HepG2 (cell line): ENCODE data around the gene LTBR. TPM values are rescaled to one million over a fixed set of nuclear protein-coding genes. Genes with fewer than 3 reads are reported as not detected.

ENCODE experiments used
- ADNP ChIP-seq: sonication (generic); formaldehyde crosslinking; IDR thresholded peaks from 2 replicates; pipeline ENCODE4 v1.4.0; 2020; ENCODE audit warnings: missing genetic modification reagents
- BRD4 ChIP-seq: sonication (generic); formaldehyde crosslinking; IDR thresholded peaks from 2 replicates; pipeline ENCODE4 v1.4.0; 2020; ENCODE audit warnings: missing genetic modification reagents
- CEBPG ChIP-seq: IDR thresholded peaks from 2 replicates; pipeline ENCODE4 v1.6.1; 2016
- FOSL1 ChIP-seq: sonication (generic); formaldehyde crosslinking; IDR thresholded peaks from 2 replicates; pipeline ENCODE4 v1.9.0; 2021; ENCODE audit warnings: missing genetic modification reagents, borderline replicate concordance
- FOSL2 ChIP-seq: sonication (generic); formaldehyde crosslinking; IDR thresholded peaks from 2 replicates; pipeline ENCODE4 v1.4.0; 2020; ENCODE audit warnings: missing genetic modification reagents
- HDAC1 ChIP-seq: sonication (generic); formaldehyde crosslinking; IDR thresholded peaks from 2 replicates; pipeline ENCODE4 v1.5.1; 2020; ENCODE audit warnings: mild to moderate bottlenecking, missing genetic modification reagents
- NR2F6 ChIP-seq, 2 experiments: IDR thresholded peaks; 2 replicates each; pipeline ENCODE4 v1.6.1; 2016; ENCODE audit warnings: antibody characterized with exemption in 1 of 2, mild to moderate bottlenecking in 1 of 2
- RARA ChIP-seq: IDR thresholded peaks from 2 replicates; pipeline ENCODE4 v1.6.1; 2016; ENCODE audit warnings: missing genetic modification reagents, missing compliant biosample characterization
- RCOR2 ChIP-seq: IDR thresholded peaks from 2 replicates; pipeline ENCODE4 v1.6.1; 2016; ENCODE audit warnings: missing biosample characterization, missing genetic modification reagents
- SAP130 ChIP-seq: IDR thresholded peaks from 2 replicates; pipeline ENCODE4 v1.6.1; 2016; ENCODE audit warnings: low read depth
- STAG1 ChIP-seq: sonication (generic); formaldehyde crosslinking; IDR thresholded peaks from 2 replicates; pipeline ENCODE4 v1.4.0; 2020; ENCODE audit warnings: missing genetic modification reagents
- ZNF572 ChIP-seq: sonication (generic); formaldehyde crosslinking; IDR thresholded peaks from 2 replicates; pipeline ENCODE4 v1.5.1; 2020; ENCODE audit warnings: mild to moderate bottlenecking, missing genetic modification reagents
- ZNF619 ChIP-seq: sonication (generic); formaldehyde crosslinking; IDR thresholded peaks from 2 replicates; pipeline ENCODE4 v1.4.0; 2020; ENCODE audit warnings: mild to moderate bottlenecking, missing genetic modification reagents
- ZZZ3 ChIP-seq: sonication (generic); formaldehyde crosslinking; IDR thresholded peaks from 2 replicates; pipeline ENCODE4 v1.4.0; 2020; ENCODE audit warnings: missing genetic modification reagents, mild to moderate bottlenecking, borderline replicate concordance
- polyA plus RNA-seq, 8 experiments: library from polyadenylated mRNA; depleted of rRNA in 3 of 8; stranded (reverse) in 7 of 8; unstranded in 1 of 8; fragments of >200 nt; fragmentation: Illumina TruSeq in 4 of 8; extraction: Trizol in 4 of 8; gene quantifications; 2 replicates each; pipeline versions ENCODE4 v1.2.1 to v1.2.3, GENCODE V29; 2011 to 2016; ENCODE audit warnings: low read depth in 4 of 8, missing spikeins in 1 of 8, mixed read lengths in 1 of 8; ENCODE audit not compliant: insufficient read depth in 1 of 8
- total RNA-seq, 5 experiments: library from RNA; depleted of rRNA; stranded (reverse); fragments of >200 nt; fragmentation: Illumina TruSeq; extraction: Trizol; gene quantifications; 2 replicates each; pipeline ENCODE4 v1.2.3, GENCODE V29; 2016; ENCODE audit warnings: low read depth in 1 of 5
- TF ChIP-seq, protein P1 (sequence below): sonication (generic); formaldehyde crosslinking; IDR thresholded peaks from 2 replicates; pipeline ENCODE4 v1.5.0; 2020; ENCODE audit warnings: mild to moderate bottlenecking, missing genetic modification reagents, borderline replicate concordance
- TF ChIP-seq, protein P2 (sequence below): sonication (generic); formaldehyde crosslinking; IDR thresholded peaks from 2 replicates; pipeline ENCODE4 v1.4.0; 2020; ENCODE audit warnings: mild to moderate bottlenecking, missing genetic modification reagents
- TF ChIP-seq, protein P3 (sequence below): sonication (generic); formaldehyde crosslinking; IDR thresholded peaks from 2 replicates; pipeline ENCODE4 v1.4.0; 2020; ENCODE audit warnings: missing genetic modification reagents, borderline replicate concordance
- TF ChIP-seq, protein P4 (sequence below): sonication (generic); formaldehyde crosslinking; IDR thresholded peaks from 2 replicates; pipeline ENCODE4 v1.4.0; 2020; ENCODE audit warnings: missing genetic modification reagents
- TF ChIP-seq, protein P5 (sequence below): sonication (generic); formaldehyde crosslinking; IDR thresholded peaks from 2 replicates; pipeline ENCODE4 v1.5.0; 2020; ENCODE audit warnings: mild to moderate bottlenecking, missing genetic modification reagents

LTBR gene
- total and polyA plus RNA-seq, 2 of the 13 experiments (the other 11 are each of a cell fraction or from before 2014, with no cell fraction given): 31.4 to 34.8 TPM

DNA sequence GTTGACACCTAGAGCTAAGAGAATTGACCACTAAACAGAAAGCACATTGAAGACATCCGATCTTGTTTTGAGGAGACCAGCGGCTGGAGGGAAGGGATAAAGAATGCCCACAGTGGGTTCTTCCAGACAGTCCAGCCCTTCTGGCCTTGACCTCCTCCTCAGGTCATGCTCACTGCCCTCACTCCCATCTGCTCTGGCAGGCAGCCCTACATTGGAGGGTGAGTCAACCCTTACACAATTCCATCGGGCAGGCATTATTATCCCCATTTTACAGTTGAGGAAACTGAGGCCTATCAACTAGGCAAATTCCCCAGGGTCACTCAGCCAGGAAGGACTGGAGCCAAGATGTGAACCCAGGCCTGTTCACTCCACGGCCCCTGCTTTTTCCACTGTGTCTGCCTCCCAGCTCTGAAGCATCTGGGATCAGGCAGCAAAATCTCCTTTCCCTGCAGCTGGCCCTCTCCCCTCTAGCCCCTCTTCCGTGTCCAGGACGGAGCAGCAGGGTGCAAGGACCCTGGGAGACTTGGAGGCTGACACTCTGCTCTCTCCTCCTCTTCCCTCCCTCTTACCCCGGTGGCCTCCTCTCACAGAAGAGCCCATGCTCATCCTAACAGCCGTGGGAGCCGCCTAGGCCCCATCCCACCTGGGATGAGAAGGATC is 13.9 kb upstream of the LTBR start (continued):
- TF ChIP-seq, protein P1, sequence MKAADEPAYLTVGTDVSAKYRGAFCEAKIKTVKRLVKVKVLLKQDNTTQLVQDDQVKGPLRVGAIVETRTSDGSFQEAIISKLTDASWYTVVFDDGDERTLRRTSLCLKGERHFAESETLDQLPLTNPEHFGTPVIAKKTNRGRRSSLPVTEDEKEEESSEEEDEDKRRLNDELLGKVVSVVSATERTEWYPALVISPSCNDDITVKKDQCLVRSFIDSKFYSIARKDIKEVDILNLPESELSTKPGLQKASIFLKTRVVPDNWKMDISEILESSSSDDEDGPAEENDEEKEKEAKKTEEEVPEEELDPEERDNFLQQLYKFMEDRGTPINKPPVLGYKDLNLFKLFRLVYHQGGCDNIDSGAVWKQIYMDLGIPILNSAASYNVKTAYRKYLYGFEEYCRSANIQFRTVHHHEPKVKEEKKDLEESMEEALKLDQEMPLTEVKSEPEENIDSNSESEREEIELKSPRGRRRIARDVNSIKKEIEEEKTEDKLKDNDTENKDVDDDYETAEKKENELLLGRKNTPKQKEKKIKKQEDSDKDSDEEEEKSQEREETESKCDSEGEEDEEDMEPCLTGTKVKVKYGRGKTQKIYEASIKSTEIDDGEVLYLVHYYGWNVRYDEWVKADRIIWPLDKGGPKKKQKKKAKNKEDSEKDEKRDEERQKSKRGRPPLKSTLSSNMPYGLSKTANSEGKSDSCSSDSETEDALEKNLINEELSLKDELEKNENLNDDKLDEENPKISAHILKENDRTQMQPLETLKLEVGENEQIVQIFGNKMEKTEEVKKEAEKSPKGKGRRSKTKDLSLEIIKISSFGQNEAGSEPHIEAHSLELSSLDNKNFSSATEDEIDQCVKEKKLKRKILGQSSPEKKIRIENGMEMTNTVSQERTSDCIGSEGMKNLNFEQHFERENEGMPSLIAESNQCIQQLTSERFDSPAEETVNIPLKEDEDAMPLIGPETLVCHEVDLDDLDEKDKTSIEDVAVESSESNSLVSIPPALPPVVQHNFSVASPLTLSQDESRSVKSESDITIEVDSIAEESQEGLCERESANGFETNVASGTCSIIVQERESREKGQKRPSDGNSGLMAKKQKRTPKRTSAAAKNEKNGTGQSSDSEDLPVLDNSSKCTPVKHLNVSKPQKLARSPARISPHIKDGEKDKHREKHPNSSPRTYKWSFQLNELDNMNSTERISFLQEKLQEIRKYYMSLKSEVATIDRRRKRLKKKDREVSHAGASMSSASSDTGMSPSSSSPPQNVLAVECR (CRISPR knock-in tag): no peak
- peak; percentile 49; the same call in 1 of the 2 replicates for TF ChIP-seq ADNP
- no peak; the same call in 1 of the 2 replicates for TF ChIP-seq SAP130
- TF ChIP-seq BRD4 (CRISPR knock-in tag): no peak
- TF ChIP-seq ZNF572 (CRISPR knock-in tag): 0 out of 2 replicates have a peak, but pooled peaks have one; percentile 19
- peak; percentile 41; the same call in 1 of the 2 replicates for TF ChIP-seq FOSL1 (CRISPR knock-in tag)
- 0 out of 2 replicates have a peak, but pooled peaks have one; percentile 44 for TF ChIP-seq RCOR2
- TF ChIP-seq, protein P2, sequence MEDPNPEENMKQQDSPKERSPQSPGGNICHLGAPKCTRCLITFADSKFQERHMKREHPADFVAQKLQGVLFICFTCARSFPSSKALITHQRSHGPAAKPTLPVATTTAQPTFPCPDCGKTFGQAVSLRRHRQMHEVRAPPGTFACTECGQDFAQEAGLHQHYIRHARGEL (CRISPR knock-in tag): no peak
- 0 out of 2 replicates have a peak, but pooled peaks have one; percentile 19 for TF ChIP-seq HDAC1 (CRISPR knock-in tag)
- no peak for TF ChIP-seq ZNF619 (CRISPR knock-in tag)
- TF ChIP-seq, protein P3, sequence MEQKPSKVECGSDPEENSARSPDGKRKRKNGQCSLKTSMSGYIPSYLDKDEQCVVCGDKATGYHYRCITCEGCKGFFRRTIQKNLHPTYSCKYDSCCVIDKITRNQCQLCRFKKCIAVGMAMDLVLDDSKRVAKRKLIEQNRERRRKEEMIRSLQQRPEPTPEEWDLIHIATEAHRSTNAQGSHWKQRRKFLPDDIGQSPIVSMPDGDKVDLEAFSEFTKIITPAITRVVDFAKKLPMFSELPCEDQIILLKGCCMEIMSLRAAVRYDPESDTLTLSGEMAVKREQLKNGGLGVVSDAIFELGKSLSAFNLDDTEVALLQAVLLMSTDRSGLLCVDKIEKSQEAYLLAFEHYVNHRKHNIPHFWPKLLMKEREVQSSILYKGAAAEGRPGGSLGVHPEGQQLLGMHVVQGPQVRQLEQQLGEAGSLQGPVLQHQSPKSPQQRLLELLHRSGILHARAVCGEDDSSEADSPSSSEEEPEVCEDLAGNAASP: peak; percentile 78; the same call in 1 of the 2 replicates
- TF ChIP-seq, protein P4, sequence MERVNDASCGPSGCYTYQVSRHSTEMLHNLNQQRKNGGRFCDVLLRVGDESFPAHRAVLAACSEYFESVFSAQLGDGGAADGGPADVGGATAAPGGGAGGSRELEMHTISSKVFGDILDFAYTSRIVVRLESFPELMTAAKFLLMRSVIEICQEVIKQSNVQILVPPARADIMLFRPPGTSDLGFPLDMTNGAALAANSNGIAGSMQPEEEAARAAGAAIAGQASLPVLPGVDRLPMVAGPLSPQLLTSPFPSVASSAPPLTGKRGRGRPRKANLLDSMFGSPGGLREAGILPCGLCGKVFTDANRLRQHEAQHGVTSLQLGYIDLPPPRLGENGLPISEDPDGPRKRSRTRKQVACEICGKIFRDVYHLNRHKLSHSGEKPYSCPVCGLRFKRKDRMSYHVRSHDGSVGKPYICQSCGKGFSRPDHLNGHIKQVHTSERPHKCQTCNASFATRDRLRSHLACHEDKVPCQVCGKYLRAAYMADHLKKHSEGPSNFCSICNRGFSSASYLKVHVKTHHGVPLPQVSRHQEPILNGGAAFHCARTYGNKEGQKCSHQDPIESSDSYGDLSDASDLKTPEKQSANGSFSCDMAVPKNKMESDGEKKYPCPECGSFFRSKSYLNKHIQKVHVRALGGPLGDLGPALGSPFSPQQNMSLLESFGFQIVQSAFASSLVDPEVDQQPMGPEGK (CRISPR knock-in tag): no peak
- 0 out of 2 replicates have a peak, but pooled peaks have one; percentile 20 for TF ChIP-seq CEBPG (CRISPR knock-in tag)
- TF ChIP-seq, protein P5, sequence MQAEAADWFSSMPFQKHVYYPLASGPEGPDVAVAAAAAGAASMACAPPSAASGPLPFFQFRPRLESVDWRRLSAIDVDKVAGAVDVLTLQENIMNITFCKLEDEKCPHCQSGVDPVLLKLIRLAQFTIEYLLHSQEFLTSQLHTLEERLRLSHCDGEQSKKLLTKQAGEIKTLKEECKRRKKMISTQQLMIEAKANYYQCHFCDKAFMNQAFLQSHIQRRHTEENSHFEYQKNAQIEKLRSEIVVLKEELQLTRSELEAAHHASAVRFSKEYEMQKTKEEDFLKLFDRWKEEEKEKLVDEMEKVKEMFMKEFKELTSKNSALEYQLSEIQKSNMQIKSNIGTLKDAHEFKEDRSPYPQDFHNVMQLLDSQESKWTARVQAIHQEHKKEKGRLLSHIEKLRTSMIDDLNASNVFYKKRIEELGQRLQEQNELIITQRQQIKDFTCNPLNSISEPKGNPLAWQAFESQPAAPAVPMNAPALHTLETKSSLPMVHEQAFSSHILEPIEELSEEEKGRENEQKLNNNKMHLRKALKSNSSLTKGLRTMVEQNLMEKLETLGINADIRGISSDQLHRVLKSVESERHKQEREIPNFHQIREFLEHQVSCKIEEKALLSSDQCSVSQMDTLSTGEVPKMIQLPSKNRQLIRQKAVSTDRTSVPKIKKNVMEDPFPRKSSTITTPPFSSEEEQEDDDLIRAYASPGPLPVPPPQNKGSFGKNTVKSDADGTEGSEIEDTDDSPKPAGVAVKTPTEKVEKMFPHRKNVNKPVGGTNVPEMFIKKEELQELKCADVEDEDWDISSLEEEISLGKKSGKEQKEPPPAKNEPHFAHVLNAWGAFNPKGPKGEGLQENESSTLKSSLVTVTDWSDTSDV (CRISPR knock-in tag): 0 out of 2 replicates have a peak, but pooled peaks have one; percentile 56
- no peak for TF ChIP-seq ZZZ3 (CRISPR knock-in tag)
- peak; percentile 88 for TF ChIP-seq FOSL2 (CRISPR knock-in tag)
- TF ChIP-seq NR2F6 (IDR thresholded peaks at IDR 0.05): peak; percentile 52; the same call in 1 of the 2 replicates
- TF ChIP-seq NR2F6 (CRISPR knock-in tag; IDR thresholded peaks at IDR 0.05): peak; percentile 61
- TF ChIP-seq STAG1 (CRISPR knock-in tag): no peak
- peak; percentile 75 for TF ChIP-seq RARA (CRISPR knock-in tag)
